Head of caudate nucleus (tissue), 42 donors: Measurements from ENCODE around the gene PRR7.
"Not testable (repeated sequence)": the region's sequence is repeated elsewhere in the genome, so short reads cannot be mapped to it uniquely, and the experiment has no call there.

Experiments used
- DNase-seq, 42 donors: peaks; one replicate each; pipeline versions ENCODE4 v3.0.0 to v3.0.0-alpha.2; 2020 to 2021; ENCODE audit warnings: mixed read lengths in 7 of 42
- intact Hi-C: fragments of 100-400 bp; cut with DNase I; formaldehyde crosslinking; loops from one replicate; pipeline ENCODE4 v1.15.0; 2022

The PRR7 gene

GRCh38 chr5:177419046-177419445 is 27.6 kb upstream of the PRR7 start:
- no peak for DNase-seq
- intact Hi-C loops: no loop called here

DNA sequence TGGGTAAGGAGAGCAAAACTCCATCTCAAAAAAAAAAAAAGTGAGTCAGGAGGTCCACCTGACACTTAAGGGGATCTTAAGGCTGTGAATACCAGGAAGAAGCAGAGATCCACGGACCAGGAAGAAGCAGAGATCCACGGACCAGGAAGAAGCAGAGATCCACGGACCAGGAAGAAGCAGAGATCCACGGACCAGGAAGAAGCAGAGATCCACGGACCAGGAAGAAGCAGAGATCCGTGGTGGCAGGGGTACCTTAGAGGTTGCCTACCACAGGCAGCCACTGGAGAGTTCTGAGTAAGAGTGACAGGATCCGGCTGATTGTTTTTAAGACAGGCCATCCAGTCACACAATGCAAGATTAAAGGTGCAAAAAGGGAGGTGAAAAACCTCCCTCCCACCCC is 26.1 kb upstream of the PRR7 start:
- DNase-seq, intact Hi-C loops: not testable (repeated sequence)

- intact Hi-C loops: no loop called here
- no peak for DNase-seq
Measured at GRCh38 chr5:177421062-177421798, 25.4 kb upstream of the PRR7 start.

- intact Hi-C loops: no loop called here
- DNase-seq: no peak
Measured at GRCh38 chr5:177423671-177424070, 22.9 kb upstream of the PRR7 start.

GRCh38 chr5:177425196-177425800 is 21.3 kb upstream of the PRR7 start:
- no peak for DNase-seq
- intact Hi-C loops: loop anchor here (5.0 kb wide), 1 partner anchor 92 kb away; the partner anchor contains the start of gene DDX41

GRCh38 chr5:177425801-177426565 is 20.6 kb upstream of the PRR7 start:
- intact Hi-C loops: loop anchor here (2.0 to 5.0 kb wide), 2 partner anchors 27 to 91 kb away; partner anchors contain the start of gene DDX41
- peak; percentile 98 to 100 (median 100) for DNase-seq

DNA sequence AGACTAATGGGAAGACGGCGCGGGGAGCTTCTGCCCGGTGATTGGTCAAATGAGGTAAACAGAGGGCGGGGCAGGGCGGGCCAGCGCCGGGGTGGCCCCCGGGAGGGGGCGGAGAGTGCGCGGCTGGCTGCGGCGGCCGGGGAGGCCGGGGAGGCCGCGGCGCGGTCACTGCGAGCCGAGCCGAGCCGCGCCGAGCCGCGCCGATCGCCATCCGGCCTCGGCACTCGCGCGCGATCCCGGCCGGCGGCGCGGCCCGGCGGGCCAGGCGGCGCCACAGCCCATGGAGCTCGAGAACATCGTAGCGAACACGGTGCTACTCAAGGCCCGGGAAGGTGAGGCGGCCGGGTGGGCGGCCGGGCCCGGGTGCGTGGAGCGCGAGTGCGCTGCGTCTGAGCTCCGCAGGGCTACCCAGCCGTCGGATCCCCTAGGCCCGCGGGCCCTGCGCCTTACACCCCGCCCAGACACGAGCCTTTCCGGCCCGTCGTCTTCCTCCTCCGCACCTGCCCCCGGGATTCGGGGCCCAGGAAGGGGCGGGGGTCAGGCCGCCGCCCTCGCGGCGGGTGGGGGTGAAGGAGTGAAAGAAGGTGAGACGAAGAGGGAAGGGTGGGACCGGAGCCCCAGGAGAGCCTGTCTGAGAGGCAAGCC is 19.9 kb upstream of the PRR7 start, which contains the start of gene GRK6:
TSS of gene GRK6 (plus strand) at position 111 of the 645 bp plus-strand sequence. CDS start at position 281, 170 bp downstream.
- intact Hi-C loops: loop anchor here (2.0 to 5.0 kb wide), 2 partner anchors 26 to 91 kb away; partner anchors contain the start of gene DDX41
- DNase-seq: peak in 12 of 42 donors; percentile 19 to 54 (median 40)

DNA sequence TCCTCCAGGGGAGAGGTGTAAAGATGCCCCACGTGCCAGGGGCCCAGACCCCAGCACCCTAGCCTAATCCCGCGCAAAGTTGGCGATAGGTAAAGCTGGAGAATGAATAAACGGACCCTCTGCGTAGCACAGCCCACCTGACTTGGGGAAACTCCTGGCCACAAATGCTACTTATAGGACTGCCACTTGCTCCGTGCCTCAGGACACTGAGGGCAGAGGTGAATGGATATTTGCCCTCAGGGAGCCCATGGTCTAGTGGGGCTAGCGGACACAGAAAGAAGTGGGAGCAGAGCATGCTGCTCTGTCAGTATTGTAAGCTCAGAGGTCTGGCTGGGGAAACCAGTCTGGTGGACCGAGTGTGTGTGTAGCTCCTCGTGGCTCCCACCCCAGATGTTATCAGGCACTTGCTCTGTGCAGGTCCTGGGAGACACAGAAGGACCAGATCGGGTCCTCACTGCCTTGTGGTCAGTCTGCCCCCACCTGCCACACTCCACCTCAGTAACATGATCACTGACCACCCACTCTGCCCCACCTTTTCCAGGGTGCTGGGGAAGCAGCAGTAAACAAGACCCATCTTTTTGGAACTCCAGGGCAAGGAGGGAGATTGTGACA is 19.3 kb upstream of the PRR7 start:
- intact Hi-C loops: loop anchor here (2.0 to 5.0 kb wide), 2 partner anchors 25 to 90 kb away; partner anchors contain the start of gene DDX41
- DNase-seq: no peak

- intact Hi-C loops: loop anchor here (2.0 to 5.0 kb wide), 2 partner anchors 25 to 89 kb away; partner anchors contain the start of gene DDX41
- DNase-seq: no peak
Measured at GRCh38 chr5:177427919-177428573, 18.6 kb upstream of the PRR7 start.

GRCh38 chr5:177428574-177429217 is 17.9 kb upstream of the PRR7 start:
- DNase-seq: no peak

GRCh38 chr5:177429248-177430040 is 17.2 kb upstream of the PRR7 start:
- DNase-seq: peak in 28 of 42 donors; percentile 18 to 81 (median 50)
- intact Hi-C loops: loop anchor here (5.0 kb wide), 1 partner anchor 88 kb away; the partner anchor contains the start of gene DDX41

More at GRCh38 chr5:177428574-177429217, 17.9 kb upstream of the PRR7 start:
- intact Hi-C loops: loop anchor here (5.0 kb wide), 1 partner anchor 89 kb away; the partner anchor contains the start of gene DDX41

DNA sequence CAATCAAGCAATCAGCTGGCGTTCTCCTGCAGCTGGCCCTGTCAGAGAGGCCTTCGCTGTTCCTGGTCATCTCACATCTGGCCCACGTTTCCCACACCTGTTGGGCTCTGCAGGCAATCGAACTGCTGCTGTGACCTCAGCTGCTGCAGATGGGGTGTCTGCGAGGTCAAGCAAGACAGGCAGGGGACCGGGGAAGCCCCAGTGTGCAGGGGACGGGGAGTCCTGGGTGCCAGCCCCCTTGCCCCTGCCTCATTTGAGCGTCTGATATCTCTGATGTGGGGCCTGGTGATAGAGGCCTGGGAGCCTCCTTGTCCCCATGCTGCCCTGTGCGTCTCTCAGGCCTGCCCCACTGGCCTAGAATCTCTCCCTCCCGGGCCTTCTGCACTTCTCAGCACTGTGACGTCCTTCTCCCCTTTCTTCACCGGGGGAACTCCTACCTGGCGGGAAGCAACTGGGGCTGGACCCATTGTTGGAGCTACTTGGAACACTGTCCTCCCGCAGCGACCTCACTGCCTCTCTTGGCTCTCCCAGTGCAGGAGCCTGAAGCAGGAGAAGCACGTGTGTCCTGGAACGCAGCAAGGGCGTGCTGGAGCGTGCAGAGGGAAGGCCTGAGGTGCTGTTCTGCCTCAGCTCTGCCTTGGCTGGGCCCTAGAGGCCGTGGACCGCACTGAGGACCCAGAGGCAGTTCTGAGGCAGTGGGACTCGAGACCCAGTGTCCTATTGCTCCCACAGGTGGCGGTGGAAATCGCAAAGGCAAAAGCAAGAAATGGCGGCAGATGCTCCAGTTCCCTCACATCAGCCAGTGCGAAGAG is 16.3 kb upstream of the PRR7 start:
- intact Hi-C loops: no loop called here

GRCh38 chr5:177430972-177431316 is 15.7 kb upstream of the PRR7 start:
- intact Hi-C loops: no loop called here
- DNase-seq: no peak

More for the DNA sequence above, 16.3 kb upstream of the PRR7 start:
- no peak for DNase-seq

GRCh38 chr5:177431317-177432142 is 15.1 kb upstream of the PRR7 start:
- peak in 2 of 42 donors; percentile 31 to 44 for DNase-seq
- intact Hi-C loops: no loop called here
